Endothelial cell (in vitro differentiated cells): ENCODE data around the gene IKZF1. TPM values are rescaled to one million over a fixed set of nuclear protein-coding genes. Genes with fewer than 3 reads are reported as not detected.

ENCODE experiments used
- DNase-seq: peaks from one replicate; pipeline ENCODE4 v3.0.0; 2021; ENCODE audit warnings: low spot score
- H3K27ac Mint-ChIP-seq: one replicate; pipeline ENCODE4 v1.8.0; 2021; ENCODE audit warnings: mixed read lengths, inconsistent platforms; ENCODE audit not compliant: unreplicated experiment
- H3K27me3 Mint-ChIP-seq: one replicate; pipeline ENCODE4 v1.8.0; 2021; ENCODE audit warnings: mild to moderate bottlenecking, moderate library complexity, mixed read lengths, inconsistent platforms; ENCODE audit not compliant: unreplicated experiment
- H3K36me3 Mint-ChIP-seq: one replicate; pipeline ENCODE4 v1.8.0; 2021; ENCODE audit warnings: mild to moderate bottlenecking, low read depth, mixed read lengths, inconsistent platforms; ENCODE audit not compliant: unreplicated experiment
- H3K4me1 Mint-ChIP-seq: one replicate; pipeline ENCODE4 v1.8.0; 2021; ENCODE audit warnings: mild to moderate bottlenecking, mixed read lengths, inconsistent platforms; ENCODE audit not compliant: unreplicated experiment
- H3K4me3 Mint-ChIP-seq: one replicate; pipeline ENCODE4 v1.8.0; 2021; ENCODE audit warnings: mild to moderate bottlenecking, mixed read lengths, inconsistent platforms; ENCODE audit not compliant: unreplicated experiment
- H3K9me3 Mint-ChIP-seq: one replicate; pipeline ENCODE4 v1.8.0; 2021; ENCODE audit warnings: mixed read lengths, inconsistent platforms; ENCODE audit not compliant: unreplicated experiment
- total RNA-seq: library from RNA; stranded (reverse); fragmentation: NEBNext Ultra II Directional; extraction: Animal tissue kit (Norgen Biotek cat#: 25700); gene quantifications from one replicate; pipeline ENCODE4 v1.2.1, GENCODE V29; 2021; ENCODE audit not compliant: unreplicated experiment
- TF ChIP-seq, protein P1 (sequence below): fragments of 200-600 bp; sonication (generic); IDR thresholded peaks from one replicate; pipeline ENCODE4 v1.5.0; 2021; ENCODE audit warnings: antibody characterized with exemption; ENCODE audit not compliant: unreplicated experiment

The IKZF1 gene
- total RNA-seq, 1 donor from 2014 or later, result 3.1 TPM

DNA sequence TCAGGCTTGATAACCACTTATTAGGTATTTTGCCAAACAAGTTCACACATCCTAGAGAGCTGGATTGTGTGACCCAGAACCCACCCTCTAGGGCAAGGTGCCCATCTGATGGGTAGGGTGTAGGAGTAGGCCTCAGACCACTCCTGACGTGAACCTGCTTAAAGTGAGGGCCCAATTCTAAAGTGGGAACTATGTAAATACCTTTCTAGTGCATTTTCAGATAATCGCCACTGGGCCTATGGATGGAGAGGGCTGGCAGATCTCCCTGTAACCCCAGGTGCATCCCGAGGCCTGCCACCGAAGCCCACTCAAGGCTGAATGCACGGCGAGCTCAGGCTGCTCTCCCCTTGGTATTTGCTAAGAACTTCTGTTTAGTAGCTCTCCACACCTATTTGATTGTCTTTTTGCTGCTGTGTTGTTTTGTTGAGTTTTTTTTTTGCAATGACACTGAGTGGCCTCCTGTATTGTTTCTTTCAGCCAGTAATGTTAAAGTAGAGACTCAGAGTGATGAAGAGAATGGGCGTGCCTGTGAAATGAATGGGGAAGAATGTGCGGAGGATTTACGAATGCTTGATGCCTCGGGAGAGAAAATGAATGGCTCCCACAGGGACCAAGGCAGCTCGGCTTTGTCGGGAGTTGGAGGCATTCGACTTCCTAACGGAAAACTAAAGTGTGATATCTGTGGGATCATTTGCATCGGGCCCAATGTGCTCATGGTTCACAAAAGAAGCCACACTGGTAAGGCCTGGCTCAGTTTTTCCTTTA is 71.7 kb downstream of the IKZF1 start:
- H3K9me3 Mint-ChIP-seq, result no peaks in the 10 kb centered on the region
- peaks cover 15% of the 10 kb centered on the region for H3K4me1 Mint-ChIP-seq
- no peak overlapping the region for H3K27ac Mint-ChIP-seq
- no peak for DNase-seq
- TF ChIP-seq, protein P1, sequence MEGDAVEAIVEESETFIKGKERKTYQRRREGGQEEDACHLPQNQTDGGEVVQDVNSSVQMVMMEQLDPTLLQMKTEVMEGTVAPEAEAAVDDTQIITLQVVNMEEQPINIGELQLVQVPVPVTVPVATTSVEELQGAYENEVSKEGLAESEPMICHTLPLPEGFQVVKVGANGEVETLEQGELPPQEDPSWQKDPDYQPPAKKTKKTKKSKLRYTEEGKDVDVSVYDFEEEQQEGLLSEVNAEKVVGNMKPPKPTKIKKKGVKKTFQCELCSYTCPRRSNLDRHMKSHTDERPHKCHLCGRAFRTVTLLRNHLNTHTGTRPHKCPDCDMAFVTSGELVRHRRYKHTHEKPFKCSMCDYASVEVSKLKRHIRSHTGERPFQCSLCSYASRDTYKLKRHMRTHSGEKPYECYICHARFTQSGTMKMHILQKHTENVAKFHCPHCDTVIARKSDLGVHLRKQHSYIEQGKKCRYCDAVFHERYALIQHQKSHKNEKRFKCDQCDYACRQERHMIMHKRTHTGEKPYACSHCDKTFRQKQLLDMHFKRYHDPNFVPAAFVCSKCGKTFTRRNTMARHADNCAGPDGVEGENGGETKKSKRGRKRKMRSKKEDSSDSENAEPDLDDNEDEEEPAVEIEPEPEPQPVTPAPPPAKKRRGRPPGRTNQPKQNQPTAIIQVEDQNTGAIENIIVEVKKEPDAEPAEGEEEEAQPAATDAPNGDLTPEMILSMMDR, result no peak
- no peak overlapping the region for H3K4me3 Mint-ChIP-seq
- peaks cover 4% of the 10 kb centered on the region for H3K27me3 Mint-ChIP-seq
- no peaks in the 10 kb centered on the region for H3K36me3 Mint-ChIP-seq

DNA sequence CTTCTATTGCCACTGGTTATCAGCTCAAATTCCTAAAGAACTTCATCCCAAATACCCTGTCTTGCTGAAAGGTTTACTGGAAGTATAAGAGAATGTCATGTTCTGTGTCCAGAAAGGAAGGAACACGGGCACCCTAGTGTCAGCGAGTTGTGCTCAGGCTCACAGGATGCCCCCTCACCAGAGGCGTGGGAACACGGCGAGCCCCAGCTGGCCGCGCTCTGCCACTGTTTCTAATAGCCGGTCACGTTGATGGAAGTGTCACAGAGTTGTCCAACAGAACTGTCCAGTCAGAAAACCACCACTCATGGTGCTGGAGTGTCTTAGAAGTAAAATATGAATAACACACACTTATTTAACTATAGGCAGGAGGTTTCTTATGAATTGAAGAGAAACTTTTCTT is 72.8 kb downstream of the IKZF1 start:
- DNase-seq, result no peak
- Mint-ChIP-seq H3K4me3 (no peak overlapping the region), H3K4me1 (peaks cover 15% of the 10 kb centered on the region), H3K27ac (no peak overlapping the region), H3K27me3 (peaks cover 4% of the 10 kb centered on the region), H3K9me3 (no peaks in the 10 kb centered on the region), H3K36me3 (no peaks in the 10 kb centered on the region)
- TF ChIP-seq, protein P1, result no peak

DNA sequence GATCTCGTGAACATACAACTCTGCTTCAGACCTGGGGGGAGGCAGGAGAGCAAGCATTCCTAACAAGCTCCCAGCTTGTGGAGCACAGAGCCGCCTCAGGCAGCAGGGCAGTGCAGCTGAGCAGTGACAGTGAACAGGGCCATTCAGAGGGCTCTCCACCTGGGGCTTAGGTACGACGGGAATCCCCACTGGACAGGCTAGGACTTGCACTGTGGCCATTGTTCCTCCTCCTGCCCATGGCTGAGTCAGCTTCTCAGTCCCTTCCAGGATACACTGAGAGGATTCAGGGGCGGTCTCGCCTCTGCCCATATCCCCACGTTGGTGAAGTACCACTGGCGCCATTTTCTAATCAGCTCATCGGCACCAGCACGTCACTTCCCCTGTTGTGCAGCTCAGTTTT is 74.6 kb downstream of the IKZF1 start:
- Mint-ChIP-seq H3K27ac (no peak overlapping the region), H3K4me1 (peaks cover 10% of the 10 kb centered on the region), H3K4me3 (no peak overlapping the region), H3K27me3 (peaks cover 1% of the 10 kb centered on the region), H3K36me3 (no peaks in the 10 kb centered on the region), H3K9me3 (no peaks in the 10 kb centered on the region)
- DNase-seq, result no peak
- TF ChIP-seq, protein P1, result no peak

DNA sequence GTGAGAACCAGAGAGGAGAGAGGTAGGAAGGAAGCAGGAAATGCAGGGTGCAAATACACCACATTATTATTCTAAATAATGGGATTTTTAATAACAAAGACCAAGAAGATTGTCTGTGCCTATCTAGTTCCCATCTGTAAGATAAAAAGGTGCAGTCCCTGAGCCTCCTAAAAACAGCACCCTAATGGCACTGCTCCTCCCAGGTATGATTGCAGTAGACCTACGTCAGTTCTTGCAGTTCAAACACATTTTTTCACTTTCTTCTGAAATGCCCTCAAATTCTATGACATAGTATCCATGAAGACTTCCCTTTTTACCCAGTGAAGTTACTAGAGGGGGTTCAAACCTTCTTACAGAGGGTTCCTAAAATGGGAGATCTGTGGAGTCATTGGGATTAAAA is 75.0 kb downstream of the IKZF1 start:
- Mint-ChIP-seq H3K36me3 (no peaks in the 10 kb centered on the region), H3K9me3 (no peaks in the 10 kb centered on the region), H3K4me3 (no peak overlapping the region), H3K4me1 (peaks cover 10% of the 10 kb centered on the region), H3K27ac (no peak overlapping the region), H3K27me3 (peaks cover 1% of the 10 kb centered on the region)
- TF ChIP-seq, protein P1, result no peak
- no peak for DNase-seq

DNA sequence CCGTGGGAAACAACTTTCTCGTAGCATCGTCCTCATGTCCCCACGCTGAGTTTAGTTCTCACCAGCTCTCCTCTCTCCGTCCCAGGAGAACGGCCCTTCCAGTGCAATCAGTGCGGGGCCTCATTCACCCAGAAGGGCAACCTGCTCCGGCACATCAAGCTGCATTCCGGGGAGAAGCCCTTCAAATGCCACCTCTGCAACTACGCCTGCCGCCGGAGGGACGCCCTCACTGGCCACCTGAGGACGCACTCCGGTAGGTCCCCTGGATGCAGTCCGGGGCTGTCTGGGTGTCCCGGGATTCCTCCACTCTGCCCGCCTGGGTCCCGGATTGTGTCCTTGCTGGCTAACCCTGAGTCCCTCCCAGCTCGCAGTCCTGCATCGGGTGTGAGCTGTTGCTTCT is 77.9 kb downstream of the IKZF1 start:
- DNase-seq, result no peak
- Mint-ChIP-seq H3K27ac (no peak overlapping the region), H3K27me3 (peaks cover 4% of the 10 kb centered on the region), H3K36me3 (no peaks in the 10 kb centered on the region), H3K9me3 (no peaks in the 10 kb centered on the region), H3K4me3 (no peak overlapping the region), H3K4me1 (peaks cover 10% of the 10 kb centered on the region)
- TF ChIP-seq, protein P1, result no peak
